ENCODE measurements around the gene BLVRB.
"Not testable (repeated sequence)": the region's sequence is repeated elsewhere in the genome, so short reads cannot be mapped to it uniquely, and the experiment has no call there.

BLVRB gene

DNA sequence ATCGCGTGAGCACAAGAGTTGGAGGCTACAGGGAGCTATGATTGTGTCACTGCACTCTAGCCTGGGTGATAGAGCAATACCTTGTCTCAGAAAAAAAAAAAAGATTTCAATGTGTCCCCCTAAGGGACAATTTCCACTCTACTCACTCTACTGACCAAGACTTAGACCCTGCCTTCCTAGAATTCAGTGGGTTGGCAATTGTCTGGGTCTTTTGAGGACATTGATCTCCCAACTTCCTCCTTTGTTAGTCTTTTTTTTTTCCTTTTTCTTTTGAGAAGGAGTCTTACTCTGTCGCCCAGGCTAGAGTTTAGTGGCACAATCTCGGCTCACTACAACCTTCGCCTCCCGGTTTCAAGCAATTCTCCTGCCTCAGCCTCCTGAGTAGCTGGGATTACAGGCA lies 3.5 kb upstream of the BLVRB start:
- DNase-seq (ENCODE audit: low read depth), result no peak
- TF ChIP-seq, protein P1, sequence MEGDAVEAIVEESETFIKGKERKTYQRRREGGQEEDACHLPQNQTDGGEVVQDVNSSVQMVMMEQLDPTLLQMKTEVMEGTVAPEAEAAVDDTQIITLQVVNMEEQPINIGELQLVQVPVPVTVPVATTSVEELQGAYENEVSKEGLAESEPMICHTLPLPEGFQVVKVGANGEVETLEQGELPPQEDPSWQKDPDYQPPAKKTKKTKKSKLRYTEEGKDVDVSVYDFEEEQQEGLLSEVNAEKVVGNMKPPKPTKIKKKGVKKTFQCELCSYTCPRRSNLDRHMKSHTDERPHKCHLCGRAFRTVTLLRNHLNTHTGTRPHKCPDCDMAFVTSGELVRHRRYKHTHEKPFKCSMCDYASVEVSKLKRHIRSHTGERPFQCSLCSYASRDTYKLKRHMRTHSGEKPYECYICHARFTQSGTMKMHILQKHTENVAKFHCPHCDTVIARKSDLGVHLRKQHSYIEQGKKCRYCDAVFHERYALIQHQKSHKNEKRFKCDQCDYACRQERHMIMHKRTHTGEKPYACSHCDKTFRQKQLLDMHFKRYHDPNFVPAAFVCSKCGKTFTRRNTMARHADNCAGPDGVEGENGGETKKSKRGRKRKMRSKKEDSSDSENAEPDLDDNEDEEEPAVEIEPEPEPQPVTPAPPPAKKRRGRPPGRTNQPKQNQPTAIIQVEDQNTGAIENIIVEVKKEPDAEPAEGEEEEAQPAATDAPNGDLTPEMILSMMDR (IDR thresholded peaks at IDR 0.05; ENCODE audit: insufficient read depth, low read depth, low read length, missing control alignments), result no peak
- no peak overlapping the region for H3K4me3 ChIP-seq (ENCODE audit: low read depth, low read length)

DNA sequence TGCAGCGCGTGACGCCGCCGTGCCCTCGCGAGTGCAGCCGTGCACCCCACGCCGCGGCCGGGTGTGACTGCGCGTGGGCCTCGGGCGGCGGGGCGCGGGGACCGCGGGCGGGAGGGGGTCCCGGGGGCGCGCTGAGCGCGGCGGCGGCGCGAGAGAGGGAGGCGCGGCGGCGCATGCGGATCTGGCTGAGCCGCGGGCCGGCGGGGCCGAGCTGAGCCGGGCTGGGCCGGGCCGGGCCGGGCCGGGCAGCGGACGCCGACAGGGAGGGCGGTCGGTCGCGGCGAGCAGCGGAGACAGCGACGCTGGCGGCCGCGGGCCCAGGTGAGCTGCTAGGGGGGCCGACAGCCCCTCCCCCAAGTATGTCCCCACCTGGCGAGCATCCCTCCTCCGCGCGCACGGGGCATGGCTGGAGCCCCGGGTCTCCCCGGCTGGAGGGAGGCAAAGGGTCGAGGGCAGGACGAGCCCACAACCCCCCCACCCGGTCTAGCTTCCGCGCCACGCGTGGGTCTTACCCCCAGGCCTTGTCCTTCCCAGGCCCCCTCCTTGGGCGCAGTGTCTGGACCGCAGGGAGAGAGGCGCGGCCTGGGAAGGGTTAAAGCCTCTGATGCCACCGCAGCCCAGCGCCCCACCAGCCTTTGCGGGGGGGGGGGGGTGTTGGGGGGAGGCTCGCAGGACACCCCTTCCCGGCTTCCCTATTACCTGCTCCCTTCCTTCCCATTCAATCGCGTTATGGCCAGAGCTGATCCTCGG lies 1.6 kb upstream of the BLVRB start, which contains the start of gene SPTBN4:
TSS of gene SPTBN4 (plus strand) at position 17 of the 750 bp plus-strand sequence. CDS start 5,621 bp downstream, outside the sequence.
- TF ChIP-seq, protein P1 (IDR thresholded peaks at IDR 0.05; ENCODE audit: insufficient read depth, low read depth, low read length, missing control alignments), result no peak
- peak within 1 kb of the TSS; percentile 55 for H3K4me3 ChIP-seq (ENCODE audit: low read depth, low read length)
- DNase-seq (ENCODE audit: low read depth), result no peak

DNA sequence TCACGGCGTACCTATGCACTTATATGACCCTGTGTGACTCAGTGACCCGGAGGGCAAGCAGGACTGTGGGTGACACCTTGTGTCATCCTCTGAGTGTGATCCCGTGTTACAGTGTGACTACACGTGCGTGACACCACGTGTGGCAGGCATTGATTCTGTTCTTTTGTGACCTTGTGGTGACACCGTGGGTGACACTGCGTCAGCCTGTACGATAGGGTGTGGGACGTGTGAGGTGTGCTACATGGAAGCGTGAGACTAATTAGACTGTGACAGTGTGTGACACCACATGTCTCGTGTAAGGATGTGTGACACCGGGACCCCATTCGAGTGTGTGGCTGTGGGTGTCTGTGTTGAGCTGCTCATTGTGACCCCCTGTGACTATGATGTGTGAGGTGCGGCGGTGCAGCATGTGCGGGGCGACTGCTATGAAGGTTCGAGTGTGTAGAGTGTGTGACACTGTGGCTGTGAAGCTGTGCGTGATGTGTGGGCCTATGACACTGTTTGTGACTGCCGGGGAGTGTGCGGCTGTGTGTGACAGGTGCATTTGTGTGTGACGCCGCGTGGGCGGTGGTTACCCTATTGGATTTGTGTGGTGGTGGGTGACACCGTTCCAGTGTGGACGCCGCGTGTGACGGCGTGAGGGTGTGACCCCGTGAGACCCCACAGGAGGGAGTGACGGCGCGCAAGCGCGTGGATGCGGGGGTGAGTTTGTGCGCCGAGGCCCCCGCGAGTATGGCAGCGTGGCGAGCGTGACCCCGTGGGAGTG lies 857 bp upstream of the BLVRB start:
- peak overlapping the region; percentile 55 for H3K4me3 ChIP-seq (ENCODE audit: low read depth, low read length)
- TF ChIP-seq, protein P1 (IDR thresholded peaks at IDR 0.05; ENCODE audit: insufficient read depth, low read depth, low read length, missing control alignments), result no peak
- DNase-seq (ENCODE audit: low read depth), result peak; percentile 29

DNA sequence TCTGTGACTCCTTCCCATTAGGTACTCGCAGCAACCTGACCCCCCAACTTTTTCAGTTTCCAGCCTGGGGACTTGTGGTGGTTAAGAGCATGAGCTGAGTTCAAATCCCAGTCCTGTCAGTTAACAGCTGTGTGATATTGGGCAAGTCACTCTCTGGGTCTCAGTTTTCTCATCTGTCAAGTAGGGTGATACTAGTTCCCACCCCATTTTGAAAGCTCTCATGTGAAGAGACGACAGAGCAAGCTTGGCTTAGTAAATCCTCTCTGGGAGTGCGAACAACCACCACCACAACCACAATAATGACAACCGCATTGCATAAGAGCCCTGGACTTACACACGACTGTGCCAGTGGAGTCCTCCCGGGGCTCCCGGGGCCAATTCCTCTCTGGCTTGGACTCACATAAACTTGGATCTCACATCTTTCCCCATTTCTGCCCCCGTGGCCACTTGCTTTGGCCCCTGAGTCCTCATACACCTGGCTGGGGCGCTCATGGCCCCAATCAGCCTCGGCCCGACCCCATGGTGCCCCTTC lies 454 bp downstream of the BLVRB start:
- DNase-seq (ENCODE audit: low read depth), result peak; percentile 50
- peak overlapping the region; percentile 84 for H3K4me3 ChIP-seq (ENCODE audit: low read depth, low read length)
- TF ChIP-seq, protein P1 (IDR thresholded peaks at IDR 0.05; ENCODE audit: insufficient read depth, low read depth, low read length, missing control alignments), result no peak

DNA sequence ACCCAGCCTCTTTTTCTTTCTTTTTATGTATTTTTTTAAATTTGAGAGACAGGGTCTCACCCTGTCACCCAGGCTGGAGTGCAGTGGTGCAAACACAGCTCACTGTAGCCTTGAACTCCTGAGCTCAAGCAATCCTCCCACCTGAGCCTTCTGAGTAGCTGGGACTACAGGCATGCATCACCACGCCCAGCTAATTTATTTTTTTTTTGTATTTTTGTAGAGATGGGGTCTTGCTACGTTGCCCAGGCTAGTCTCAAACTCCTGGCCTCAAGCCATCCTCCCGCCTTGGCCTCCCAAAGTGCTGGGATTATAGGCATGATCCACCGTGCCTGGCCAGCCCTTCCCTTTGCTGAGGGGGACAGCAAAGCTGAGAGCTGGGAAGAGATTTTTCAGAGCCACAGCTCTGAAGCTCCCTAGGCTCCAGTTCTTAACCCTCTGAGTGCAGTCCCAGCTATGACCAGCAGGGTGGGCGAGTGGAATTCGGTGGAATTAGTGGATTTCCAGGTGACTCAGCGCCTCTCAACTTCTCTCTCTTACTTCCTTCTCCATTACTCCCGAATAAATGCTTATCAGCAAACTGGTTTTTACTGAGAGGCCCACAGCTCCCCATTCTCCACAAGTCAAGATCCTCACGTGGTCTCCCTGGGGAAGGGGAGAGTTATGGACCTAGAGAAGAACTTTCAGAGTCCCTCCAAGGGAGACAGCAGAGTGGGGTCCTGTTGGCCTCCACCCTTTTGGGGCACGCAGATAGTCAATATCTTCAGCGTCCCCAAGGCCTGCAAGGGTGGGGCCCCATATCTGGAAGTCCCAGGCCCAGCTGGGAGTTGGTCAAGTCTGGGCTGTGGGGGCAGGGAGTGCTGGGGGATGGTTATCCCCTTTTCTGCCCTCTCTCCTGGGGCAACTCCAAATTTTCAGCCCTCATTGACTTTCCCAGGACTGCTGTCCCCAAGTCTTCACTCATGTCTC lies 1.2 kb downstream of the BLVRB start:
- H3K4me3 ChIP-seq (ENCODE audit: low read depth, low read length), result peak overlapping the region; percentile 84
- DNase-seq (ENCODE audit: low read depth), result peak; percentile 76
- TF ChIP-seq, protein P1 (IDR thresholded peaks at IDR 0.05; ENCODE audit: insufficient read depth, low read depth, low read length, missing control alignments), result peak; percentile 80

DNA sequence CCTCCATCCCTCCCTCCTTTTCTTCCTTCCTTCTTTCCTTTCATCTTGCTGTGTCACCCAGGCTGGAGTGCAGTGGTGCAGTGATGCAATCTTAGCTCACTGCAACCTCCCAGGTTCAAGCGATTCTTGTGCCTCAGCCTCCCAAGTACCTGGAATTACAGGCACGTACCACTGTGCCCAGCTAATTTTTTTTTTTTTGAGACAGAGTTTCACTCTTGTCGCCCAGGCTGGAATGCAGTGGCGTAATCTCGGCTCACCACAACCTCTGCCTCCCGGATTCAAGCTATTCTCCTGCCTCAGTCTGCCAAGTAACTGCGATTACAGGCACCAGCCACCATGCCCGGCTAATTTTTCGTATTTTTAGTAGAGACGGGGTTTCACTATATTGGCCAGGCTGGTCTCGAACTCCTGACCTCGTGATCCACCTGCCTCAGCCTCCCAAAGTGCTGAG lies 1.9 kb downstream of the BLVRB start:
- H3K4me3 ChIP-seq (ENCODE audit: low read depth, low read length); DNase-seq (ENCODE audit: low read depth): not testable (repeated sequence)

Data from GM12865 (cell line).